H1 (cell line): ENCODE measurements around the gene SPECC1. TPM values are rescaled to one million over a fixed set of nuclear protein-coding genes. Genes with fewer than 3 reads are reported as not detected.

ENCODE experiments used
- CHD2 ChIP-seq: IDR thresholded peaks from 2 replicates; pipeline ENCODE4 v1.6.1; 2012; ENCODE audit warnings: low read length, improper control_type of control experiment
- RNF2 ChIP-seq: fragments of 200-900, 300-1000 bp; sonication (generic); IDR thresholded peaks from 2 replicates; pipeline ENCODE4 v1.7.1; 2016; ENCODE audit warnings: borderline replicate concordance, low read depth, mild to moderate bottlenecking, antibody characterized with exemption, low read length; ENCODE audit not compliant: poor library complexity, severe bottlenecking; ENCODE audit errors: missing control alignments
- polyA plus RNA-seq, 7 experiments: library from polyadenylated mRNA; depleted of rRNA in 3 of 7; stranded (reverse) in 5 of 7; unstranded in 2 of 7; fragments of >200 nt in 5 of 7; fragments of 200-250 nt in 2 of 7; gene quantifications; 1 replicate in 5 of 7; 2 replicates in 1 of 7; 4 replicates in 1 of 7; pipeline versions ENCODE4 v1.2.1 to v1.2.3, GENCODE V29; 2011 to 2013; ENCODE audit warnings: missing spikeins in 2 of 7, mixed read lengths in 2 of 7
- total RNA-seq: library from RNA; stranded (reverse); fragmentation: NEBNext Ultra II Directional; extraction: Animal tissue kit (Norgen Biotek cat#: 25700); gene quantifications from 2 replicates; pipeline ENCODE4 v1.2.1, GENCODE V29; 2021
- TF ChIP-seq, protein P1 (sequence below): fragments of 300-600 bp; sonication (generic); IDR thresholded peaks from 2 replicates; pipeline ENCODE4 v1.7.1; 2012; ENCODE audit warnings: low read length, moderate library complexity, mild to moderate bottlenecking, inconsistent platforms; ENCODE audit not compliant: insufficient replicate concordance

Gene SPECC1
- total and polyA plus RNA-seq, 2 of the 8 experiments (the other 6 are each of a cell fraction or from before 2014, with no cell fraction given), result 35.8 to 87.9 TPM

DNA sequence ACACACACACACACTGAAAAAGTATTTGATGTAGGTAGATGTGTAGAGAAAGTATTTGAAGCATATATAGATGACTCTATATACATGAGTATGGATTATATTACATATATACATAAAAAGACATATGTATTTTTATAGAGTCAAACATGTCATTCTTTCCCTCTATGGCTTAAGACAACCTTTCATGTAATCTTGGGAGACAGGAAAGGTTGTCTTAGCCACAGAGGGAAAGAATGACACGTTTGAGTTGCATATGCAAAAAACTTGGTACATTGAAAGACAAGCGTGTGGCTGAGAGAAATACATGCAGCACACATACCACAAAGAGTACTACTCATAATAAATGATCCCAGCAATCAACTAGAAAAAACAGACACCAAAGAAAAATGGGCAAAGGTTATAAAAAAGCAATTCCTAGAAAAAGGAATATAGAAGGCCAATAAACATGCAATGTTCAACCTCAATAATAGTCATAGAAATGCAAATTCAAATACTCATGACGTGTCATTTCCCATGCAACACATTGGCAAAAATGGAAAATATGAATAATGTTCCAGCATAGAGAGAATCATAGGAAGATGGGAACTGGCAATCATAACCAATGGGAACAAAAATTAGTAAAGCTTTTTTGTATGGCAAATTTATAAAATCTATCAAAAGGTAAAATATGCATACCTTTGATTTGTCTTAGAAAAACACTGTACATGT is 69.0 kb downstream of the SPECC1 start (continued):
- TF ChIP-seq, protein P1, sequence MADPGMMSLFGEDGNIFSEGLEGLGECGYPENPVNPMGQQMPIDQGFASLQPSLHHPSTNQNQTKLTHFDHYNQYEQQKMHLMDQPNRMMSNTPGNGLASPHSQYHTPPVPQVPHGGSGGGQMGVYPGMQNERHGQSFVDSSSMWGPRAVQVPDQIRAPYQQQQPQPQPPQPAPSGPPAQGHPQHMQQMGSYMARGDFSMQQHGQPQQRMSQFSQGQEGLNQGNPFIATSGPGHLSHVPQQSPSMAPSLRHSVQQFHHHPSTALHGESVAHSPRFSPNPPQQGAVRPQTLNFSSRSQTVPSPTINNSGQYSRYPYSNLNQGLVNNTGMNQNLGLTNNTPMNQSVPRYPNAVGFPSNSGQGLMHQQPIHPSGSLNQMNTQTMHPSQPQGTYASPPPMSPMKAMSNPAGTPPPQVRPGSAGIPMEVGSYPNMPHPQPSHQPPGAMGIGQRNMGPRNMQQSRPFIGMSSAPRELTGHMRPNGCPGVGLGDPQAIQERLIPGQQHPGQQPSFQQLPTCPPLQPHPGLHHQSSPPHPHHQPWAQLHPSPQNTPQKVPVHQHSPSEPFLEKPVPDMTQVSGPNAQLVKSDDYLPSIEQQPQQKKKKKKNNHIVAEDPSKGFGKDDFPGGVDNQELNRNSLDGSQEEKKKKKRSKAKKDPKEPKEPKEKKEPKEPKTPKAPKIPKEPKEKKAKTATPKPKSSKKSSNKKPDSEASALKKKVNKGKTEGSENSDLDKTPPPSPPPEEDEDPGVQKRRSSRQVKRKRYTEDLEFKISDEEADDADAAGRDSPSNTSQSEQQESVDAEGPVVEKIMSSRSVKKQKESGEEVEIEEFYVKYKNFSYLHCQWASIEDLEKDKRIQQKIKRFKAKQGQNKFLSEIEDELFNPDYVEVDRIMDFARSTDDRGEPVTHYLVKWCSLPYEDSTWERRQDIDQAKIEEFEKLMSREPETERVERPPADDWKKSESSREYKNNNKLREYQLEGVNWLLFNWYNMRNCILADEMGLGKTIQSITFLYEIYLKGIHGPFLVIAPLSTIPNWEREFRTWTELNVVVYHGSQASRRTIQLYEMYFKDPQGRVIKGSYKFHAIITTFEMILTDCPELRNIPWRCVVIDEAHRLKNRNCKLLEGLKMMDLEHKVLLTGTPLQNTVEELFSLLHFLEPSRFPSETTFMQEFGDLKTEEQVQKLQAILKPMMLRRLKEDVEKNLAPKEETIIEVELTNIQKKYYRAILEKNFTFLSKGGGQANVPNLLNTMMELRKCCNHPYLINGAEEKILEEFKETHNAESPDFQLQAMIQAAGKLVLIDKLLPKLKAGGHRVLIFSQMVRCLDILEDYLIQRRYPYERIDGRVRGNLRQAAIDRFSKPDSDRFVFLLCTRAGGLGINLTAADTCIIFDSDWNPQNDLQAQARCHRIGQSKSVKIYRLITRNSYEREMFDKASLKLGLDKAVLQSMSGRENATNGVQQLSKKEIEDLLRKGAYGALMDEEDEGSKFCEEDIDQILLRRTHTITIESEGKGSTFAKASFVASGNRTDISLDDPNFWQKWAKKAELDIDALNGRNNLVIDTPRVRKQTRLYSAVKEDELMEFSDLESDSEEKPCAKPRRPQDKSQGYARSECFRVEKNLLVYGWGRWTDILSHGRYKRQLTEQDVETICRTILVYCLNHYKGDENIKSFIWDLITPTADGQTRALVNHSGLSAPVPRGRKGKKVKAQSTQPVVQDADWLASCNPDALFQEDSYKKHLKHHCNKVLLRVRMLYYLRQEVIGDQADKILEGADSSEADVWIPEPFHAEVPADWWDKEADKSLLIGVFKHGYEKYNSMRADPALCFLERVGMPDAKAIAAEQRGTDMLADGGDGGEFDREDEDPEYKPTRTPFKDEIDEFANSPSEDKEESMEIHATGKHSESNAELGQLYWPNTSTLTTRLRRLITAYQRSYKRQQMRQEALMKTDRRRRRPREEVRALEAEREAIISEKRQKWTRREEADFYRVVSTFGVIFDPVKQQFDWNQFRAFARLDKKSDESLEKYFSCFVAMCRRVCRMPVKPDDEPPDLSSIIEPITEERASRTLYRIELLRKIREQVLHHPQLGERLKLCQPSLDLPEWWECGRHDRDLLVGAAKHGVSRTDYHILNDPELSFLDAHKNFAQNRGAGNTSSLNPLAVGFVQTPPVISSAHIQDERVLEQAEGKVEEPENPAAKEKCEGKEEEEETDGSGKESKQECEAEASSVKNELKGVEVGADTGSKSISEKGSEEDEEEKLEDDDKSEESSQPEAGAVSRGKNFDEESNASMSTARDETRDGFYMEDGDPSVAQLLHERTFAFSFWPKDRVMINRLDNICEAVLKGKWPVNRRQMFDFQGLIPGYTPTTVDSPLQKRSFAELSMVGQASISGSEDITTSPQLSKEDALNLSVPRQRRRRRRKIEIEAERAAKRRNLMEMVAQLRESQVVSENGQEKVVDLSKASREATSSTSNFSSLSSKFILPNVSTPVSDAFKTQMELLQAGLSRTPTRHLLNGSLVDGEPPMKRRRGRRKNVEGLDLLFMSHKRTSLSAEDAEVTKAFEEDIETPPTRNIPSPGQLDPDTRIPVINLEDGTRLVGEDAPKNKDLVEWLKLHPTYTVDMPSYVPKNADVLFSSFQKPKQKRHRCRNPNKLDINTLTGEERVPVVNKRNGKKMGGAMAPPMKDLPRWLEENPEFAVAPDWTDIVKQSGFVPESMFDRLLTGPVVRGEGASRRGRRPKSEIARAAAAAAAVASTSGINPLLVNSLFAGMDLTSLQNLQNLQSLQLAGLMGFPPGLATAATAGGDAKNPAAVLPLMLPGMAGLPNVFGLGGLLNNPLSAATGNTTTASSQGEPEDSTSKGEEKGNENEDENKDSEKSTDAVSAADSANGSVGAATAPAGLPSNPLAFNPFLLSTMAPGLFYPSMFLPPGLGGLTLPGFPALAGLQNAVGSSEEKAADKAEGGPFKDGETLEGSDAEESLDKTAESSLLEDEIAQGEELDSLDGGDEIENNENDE, result no peak
- no peak for TF ChIP-seq RNF2
- TF ChIP-seq CHD2, result no peak
